ENCODE measurements around the gene FBXL2.
"Not testable (repeated sequence)": the region's sequence is repeated elsewhere in the genome, so short reads cannot be mapped to it uniquely, and the experiment has no call there.

The FBXL2 gene

GRCh38 chr3:33322412-33322811 is 45.2 kb downstream of the FBXL2 start:
- Histone ChIP-seq H3K36me3 (ENCODE audit: insufficient read depth) (no peaks in the 10 kb centered on the region), H3K4me1 (ENCODE audit: low read depth, poor library complexity, severe bottlenecking) (no peaks in the 10 kb centered on the region), H2AFZ (ENCODE audit: low read depth) (no peak overlapping the region), H3K9ac (no peak overlapping the region), H4K20me1 (ENCODE audit: insufficient read depth) (no peaks in the 10 kb centered on the region), H3K4me3 (IDR thresholded peaks at IDR 0.05; ENCODE audit: insufficient read depth, low read depth, low read length) (no peak overlapping the region), H3K4me2 (no peak overlapping the region), H3K27me3 (ENCODE audit: insufficient read depth, low read depth) (no peaks in the 10 kb centered on the region), H3K27ac (no peak overlapping the region), H3K79me2 (ENCODE audit: insufficient read depth, low read depth) (no peaks in the 10 kb centered on the region)
- no peak for TF ChIP-seq CTCF (conservative IDR thresholded peaks at IDR 0.05; ENCODE audit: low read depth, low read length)

DNA sequence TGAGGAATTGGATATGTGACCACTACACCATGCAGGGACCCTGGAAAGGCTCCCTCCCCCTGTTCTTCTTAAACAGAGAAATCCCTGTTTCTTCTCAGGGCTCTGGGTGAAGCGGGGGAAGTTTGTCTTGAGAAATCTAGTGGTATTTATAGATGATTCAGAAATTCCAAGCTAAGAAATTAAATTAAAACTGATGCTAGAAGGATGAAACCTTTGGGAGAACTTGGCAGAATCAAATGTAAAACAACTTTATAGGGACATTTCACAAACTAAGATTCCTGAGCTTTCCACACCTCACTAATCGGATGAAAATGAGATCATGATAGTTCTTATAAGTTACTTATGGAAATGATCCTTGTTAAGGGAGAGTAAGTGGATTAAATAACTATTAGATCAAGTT is 54.2 kb downstream of the FBXL2 start:
- no peaks in the 10 kb centered on the region for H3K27me3 ChIP-seq (ENCODE audit: insufficient read depth, low read depth)
- TF ChIP-seq CTCF (conservative IDR thresholded peaks at IDR 0.05; ENCODE audit: low read depth, low read length): no peak
- no peaks in the 10 kb centered on the region for H3K4me1 ChIP-seq (ENCODE audit: low read depth, poor library complexity, severe bottlenecking)
- no peaks in the 10 kb centered on the region for H3K79me2 ChIP-seq (ENCODE audit: insufficient read depth, low read depth)
- no peaks in the 10 kb centered on the region for H4K20me1 ChIP-seq (ENCODE audit: insufficient read depth)
- H2AFZ ChIP-seq (ENCODE audit: low read depth): no peak overlapping the region
- no peak overlapping the region for H3K27ac ChIP-seq
- no peak overlapping the region for H3K4me3 ChIP-seq (IDR thresholded peaks at IDR 0.05; ENCODE audit: insufficient read depth, low read depth, low read length)
- H3K9ac ChIP-seq: no peak overlapping the region
- H3K36me3 ChIP-seq (ENCODE audit: insufficient read depth): no peaks in the 10 kb centered on the region
- H3K4me2 ChIP-seq: no peak overlapping the region

- H2AFZ ChIP-seq (ENCODE audit: low read depth): no peak overlapping the region
- no peaks in the 10 kb centered on the region for H3K4me1 ChIP-seq (ENCODE audit: low read depth, poor library complexity, severe bottlenecking)
- TF ChIP-seq CTCF (conservative IDR thresholded peaks at IDR 0.05; ENCODE audit: low read depth, low read length): no peak
- H3K9ac ChIP-seq: no peak overlapping the region
- H3K27me3 ChIP-seq (ENCODE audit: insufficient read depth, low read depth): no peaks in the 10 kb centered on the region
- no peaks in the 10 kb centered on the region for H3K79me2 ChIP-seq (ENCODE audit: insufficient read depth, low read depth)
- H4K20me1 ChIP-seq (ENCODE audit: insufficient read depth): no peaks in the 10 kb centered on the region
- no peak overlapping the region for H3K4me2 ChIP-seq
- no peaks in the 10 kb centered on the region for H3K36me3 ChIP-seq (ENCODE audit: insufficient read depth)
- H3K27ac ChIP-seq: no peak overlapping the region
- no peak overlapping the region for H3K4me3 ChIP-seq (IDR thresholded peaks at IDR 0.05; ENCODE audit: insufficient read depth, low read depth, low read length)
These were observed 57.1 kb downstream of the FBXL2 start for GRCh38 chr3:33334364-33334763.

DNA sequence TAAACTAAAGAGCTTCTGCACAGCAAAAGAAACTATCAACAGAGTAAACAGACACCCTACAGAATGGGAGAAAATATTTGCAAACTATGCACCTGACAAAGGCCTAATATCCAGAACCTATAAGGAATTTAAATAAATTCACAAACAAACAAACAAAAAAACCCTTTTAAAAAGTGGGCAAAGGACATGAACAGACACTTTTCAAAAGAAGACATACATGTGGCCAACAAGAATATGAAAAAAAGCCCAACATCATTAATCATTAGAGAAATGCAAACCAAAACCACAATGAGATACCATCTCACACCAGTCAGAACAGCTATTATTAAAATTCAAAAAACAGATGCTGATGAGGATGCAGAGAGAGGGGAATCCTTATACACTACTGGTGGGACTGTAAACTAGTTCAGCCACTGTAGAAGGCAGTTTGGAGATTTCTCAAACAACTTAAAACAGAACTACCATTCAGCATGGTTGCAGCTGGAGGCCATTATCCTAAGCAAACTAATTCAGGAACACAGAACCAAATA is 61.8 kb downstream of the FBXL2 start:
- H3K27ac ChIP-seq; H3K9ac ChIP-seq; H4K20me1 ChIP-seq (ENCODE audit: insufficient read depth); H3K27me3 ChIP-seq (ENCODE audit: insufficient read depth, low read depth); H3K36me3 ChIP-seq (ENCODE audit: insufficient read depth); H3K4me3 ChIP-seq (IDR thresholded peaks at IDR 0.05; ENCODE audit: insufficient read depth, low read depth, low read length); H2AFZ ChIP-seq (ENCODE audit: low read depth); H3K4me2 ChIP-seq; H3K79me2 ChIP-seq (ENCODE audit: insufficient read depth, low read depth); H3K4me1 ChIP-seq (ENCODE audit: low read depth, poor library complexity, severe bottlenecking): not testable (repeated sequence)

GRCh38 chr3:33339758-33340157 is 62.5 kb downstream of the FBXL2 start:
- no peak overlapping the region for H3K4me2 ChIP-seq
- H2AFZ ChIP-seq (ENCODE audit: low read depth): no peak overlapping the region
- H3K36me3 ChIP-seq (ENCODE audit: insufficient read depth): no peaks in the 10 kb centered on the region
- H3K27me3 ChIP-seq (ENCODE audit: insufficient read depth, low read depth): no peaks in the 10 kb centered on the region
- H4K20me1 ChIP-seq (ENCODE audit: insufficient read depth): no peaks in the 10 kb centered on the region
- H3K79me2 ChIP-seq (ENCODE audit: insufficient read depth, low read depth): no peaks in the 10 kb centered on the region
- no peak overlapping the region for H3K9ac ChIP-seq
- no peaks in the 10 kb centered on the region for H3K4me1 ChIP-seq (ENCODE audit: low read depth, poor library complexity, severe bottlenecking)
- no peak overlapping the region for H3K27ac ChIP-seq
- H3K4me3 ChIP-seq (IDR thresholded peaks at IDR 0.05; ENCODE audit: insufficient read depth, low read depth, low read length): no peak overlapping the region
- TF ChIP-seq CTCF (conservative IDR thresholded peaks at IDR 0.05; ENCODE audit: low read depth, low read length): no peak

Measured in KMS-11 (cell line).